ENCODE results near the gene CATSPERD.
"Not testable (repeated sequence)": the region's sequence is repeated elsewhere in the genome, so short reads cannot be mapped to it uniquely, and the experiment has no call there.

CATSPERD gene

DNA sequence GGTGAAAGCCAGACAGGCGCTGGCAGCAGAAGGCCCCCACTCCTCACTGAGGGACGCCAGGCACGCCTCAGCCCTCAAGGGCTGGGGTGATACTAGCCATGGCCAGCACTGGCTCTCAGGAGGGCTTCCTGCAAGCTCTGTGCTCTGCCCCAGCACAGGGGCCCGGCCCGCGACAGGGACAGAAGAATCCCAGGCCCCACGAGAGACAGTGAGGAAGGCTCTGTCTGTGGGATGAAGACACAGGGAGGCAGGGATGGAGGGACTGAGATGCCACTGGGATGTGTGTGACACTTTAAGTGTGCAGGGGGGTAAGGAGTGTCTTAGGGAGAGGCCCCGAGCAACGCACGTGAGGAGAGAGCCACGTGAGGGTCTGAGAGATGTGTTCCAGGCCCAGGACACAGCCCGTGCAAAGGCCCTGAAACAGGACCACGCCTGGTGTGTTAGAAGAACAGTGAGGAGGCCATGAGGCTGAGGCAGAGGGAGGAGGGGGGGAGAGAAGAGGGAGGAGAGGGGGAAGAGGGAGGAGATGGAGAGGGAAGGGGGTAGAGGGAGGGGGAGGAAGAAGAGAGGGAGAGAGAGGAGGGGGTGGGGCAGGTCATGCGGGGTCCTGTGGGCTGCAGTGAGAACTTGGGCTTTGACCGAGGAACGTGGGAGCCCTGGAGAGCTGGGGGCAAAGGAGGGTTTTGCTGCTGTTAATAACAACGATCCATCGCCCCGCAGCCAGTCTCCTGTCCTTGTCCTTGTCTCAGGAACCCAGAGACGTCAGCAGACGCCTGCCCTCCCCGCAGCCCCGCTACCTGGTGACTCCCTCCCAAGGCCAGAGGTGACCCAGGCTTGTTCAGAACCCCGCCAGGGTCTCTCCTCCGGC is 23.2 kb upstream of the CATSPERD start:
- no peak overlapping the region for H3K4me3 ChIP-seq (ENCODE audit: low read depth, low read length)
- TF ChIP-seq, protein P1, sequence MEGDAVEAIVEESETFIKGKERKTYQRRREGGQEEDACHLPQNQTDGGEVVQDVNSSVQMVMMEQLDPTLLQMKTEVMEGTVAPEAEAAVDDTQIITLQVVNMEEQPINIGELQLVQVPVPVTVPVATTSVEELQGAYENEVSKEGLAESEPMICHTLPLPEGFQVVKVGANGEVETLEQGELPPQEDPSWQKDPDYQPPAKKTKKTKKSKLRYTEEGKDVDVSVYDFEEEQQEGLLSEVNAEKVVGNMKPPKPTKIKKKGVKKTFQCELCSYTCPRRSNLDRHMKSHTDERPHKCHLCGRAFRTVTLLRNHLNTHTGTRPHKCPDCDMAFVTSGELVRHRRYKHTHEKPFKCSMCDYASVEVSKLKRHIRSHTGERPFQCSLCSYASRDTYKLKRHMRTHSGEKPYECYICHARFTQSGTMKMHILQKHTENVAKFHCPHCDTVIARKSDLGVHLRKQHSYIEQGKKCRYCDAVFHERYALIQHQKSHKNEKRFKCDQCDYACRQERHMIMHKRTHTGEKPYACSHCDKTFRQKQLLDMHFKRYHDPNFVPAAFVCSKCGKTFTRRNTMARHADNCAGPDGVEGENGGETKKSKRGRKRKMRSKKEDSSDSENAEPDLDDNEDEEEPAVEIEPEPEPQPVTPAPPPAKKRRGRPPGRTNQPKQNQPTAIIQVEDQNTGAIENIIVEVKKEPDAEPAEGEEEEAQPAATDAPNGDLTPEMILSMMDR (IDR thresholded peaks at IDR 0.05; ENCODE audit: low read depth, low read length): no peak

DNA sequence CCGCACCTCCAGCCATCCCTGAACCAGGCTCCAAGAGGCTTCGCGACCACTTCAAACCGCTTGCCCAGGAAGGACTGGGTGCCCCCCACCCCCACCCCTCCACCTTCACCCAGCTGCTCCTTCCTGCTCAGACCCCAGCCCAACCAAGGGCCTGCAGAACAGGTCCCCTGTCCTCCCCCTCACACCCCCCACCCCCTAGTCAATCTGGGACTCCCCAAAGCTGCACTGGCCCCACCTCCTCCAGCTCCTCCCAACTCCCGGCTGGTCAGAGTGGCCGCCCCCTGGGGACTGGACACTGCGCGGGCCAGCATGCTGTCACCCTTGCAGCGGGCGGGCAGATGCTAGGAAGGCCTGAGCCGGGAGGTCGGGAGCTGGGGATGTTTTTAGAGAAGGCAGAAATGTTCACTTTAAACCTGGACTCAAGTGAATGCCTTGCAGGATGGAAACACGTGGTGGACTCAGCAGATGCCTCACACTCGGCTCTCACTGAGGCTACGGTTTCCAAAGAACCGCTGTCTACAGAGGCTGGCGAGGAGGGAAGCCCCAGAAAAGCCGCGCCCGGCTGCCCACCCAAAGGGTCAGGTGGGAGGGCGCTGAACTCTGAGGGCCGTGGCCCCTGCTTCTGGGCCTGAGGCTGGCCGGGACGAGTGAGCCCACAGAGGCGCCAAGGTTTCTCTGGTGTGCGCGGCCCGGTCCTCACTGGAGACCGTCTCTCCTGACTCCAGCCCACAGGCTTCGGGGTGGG is 22.4 kb upstream of the CATSPERD start:
- no peak overlapping the region for H3K4me3 ChIP-seq (ENCODE audit: low read depth, low read length)
- TF ChIP-seq, protein P1 (IDR thresholded peaks at IDR 0.05; ENCODE audit: low read depth, low read length): no peak

DNA sequence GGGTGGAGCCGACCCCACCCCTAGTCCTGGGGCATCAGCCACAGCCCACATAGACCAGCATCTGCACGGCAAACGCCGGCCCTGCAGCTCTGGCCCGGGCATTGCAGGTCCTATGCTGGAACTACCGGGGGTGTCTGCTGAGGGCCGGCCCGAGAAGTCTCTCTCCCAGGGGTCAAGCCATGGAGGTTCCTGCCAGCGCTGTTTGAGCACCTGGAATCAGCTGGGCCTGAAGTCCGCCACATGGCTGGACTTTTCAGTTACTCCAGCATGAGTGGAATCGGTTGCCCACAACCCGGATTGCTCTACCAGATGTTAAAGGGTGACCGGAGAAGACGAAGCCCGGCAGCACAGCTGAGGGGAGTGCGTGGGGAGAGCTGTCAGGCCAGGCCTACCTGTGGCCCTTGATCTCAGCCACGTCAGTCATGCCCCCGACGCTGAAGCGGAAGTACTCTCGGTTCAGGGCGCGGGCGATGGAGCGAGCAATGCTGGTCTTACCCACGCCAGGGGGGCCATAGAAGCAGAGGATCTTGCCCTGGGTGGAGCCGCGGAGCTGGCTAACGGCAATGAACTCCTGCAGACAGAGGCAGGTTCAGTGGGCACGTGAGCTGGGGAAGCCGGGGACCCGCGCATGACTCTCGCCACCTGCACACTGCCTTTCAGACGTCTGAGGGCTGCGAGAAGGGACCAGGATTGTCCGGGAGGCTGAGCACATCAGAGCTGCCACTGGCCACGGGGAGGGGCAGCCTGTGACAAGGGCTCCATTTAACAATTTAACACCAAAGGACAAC is 21.6 kb upstream of the CATSPERD start:
- H3K4me3 ChIP-seq (ENCODE audit: low read depth, low read length): no peak overlapping the region
- TF ChIP-seq, protein P1 (IDR thresholded peaks at IDR 0.05; ENCODE audit: low read depth, low read length): no peak

DNA sequence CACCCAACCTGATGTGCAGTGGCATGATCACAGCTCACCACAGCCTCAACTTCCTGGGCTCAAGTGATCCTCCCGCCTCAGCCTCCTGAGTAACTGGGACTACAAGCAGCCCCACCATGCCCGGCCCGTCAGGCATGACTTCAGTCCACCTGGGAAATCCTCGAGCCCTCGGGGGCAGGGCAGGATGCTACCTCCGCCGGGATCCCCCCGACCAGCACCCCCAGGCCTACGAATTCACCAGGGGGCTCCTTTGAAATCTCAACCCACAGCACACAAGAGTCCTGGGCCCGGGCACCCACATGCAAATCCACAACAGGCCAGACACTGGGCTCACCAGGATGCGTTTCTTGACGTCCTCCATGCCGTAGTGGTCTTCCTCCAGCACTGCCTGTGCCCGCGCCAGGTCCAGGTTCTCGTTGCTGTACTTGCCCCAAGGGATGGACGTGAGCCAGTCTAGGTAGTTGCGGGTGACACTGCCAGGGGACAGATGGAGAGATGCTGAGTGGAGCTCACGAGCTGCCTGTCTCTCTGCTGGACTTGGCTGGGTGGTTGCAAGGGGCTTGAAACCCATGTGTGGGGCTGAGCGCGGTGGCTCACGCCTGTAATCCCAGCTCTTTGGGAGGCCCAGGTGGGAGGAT is 19.9 kb upstream of the CATSPERD start:
- TF ChIP-seq, protein P1 (IDR thresholded peaks at IDR 0.05; ENCODE audit: low read depth, low read length): no peak
- no peak overlapping the region for H3K4me3 ChIP-seq (ENCODE audit: low read depth, low read length)

DNA sequence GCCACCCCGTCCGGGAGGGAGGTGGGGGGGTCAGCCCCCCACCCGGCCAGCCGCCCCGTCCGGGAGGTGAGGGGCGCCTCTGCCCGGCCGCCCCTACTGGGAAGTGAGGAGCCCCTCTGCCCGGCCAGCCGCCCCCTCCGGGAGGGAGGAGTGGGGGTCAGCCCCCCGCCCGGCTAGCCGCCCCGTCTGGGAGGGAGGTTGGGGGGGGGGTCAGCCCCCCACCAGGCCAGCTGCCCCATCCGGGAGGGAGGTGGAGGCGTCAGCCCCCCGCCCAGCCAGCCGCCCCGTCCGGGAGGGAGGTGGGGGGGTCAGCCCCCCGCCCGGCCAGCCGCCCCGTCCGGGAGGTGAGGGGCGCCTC is 18.4 kb upstream of the CATSPERD start:
- not testable (repeated sequence) for H3K4me3 ChIP-seq (ENCODE audit: low read depth, low read length)

DNA sequence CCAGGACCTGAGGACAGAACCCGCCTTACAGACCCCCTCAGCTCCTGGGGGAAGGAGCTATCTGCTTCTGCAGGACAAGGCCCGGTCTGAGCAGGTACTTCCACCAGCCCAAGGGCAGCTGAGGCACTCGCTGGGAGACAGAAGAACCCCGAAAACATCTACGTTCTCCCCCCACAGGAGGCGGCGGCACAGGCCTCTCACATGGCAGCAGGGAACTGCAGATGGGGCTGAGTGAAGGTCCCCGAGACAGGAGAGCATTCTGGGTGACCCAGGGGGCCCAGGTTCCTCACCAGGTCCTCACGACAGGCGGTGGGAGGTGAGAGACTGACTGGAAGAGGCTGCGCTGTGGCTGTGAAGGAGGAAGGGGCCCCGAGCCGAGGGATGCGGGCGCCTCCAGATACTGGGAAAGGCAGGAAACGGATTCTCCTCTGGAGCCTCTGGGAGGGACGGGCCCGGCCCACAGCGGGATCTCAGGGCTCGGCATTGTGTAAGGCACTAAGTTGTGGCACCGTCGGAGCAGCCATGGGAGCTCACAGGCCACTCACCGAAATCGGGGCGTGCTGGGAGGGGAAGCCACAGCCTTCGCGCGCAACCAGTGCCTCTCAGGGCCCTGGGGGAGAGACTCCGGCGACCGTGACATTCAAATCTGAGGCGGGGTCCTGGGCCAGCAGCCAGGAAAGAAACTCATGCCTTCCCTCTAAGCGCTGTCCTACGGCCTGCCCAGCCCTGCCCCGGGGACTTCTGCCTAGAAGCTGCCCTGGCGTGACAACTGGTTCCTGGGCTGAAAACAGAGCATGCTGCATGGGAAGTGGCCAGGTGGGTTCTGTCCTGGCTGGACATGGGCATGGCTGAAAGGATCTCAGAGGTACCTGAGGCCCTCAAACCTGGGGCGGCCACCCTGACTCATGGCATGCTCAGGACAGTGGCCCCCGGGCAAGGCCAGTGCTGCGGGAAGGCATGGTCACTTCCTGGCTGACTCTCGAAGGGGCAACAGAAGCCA is 16.3 kb upstream of the CATSPERD start:
- TF ChIP-seq, protein P1 (IDR thresholded peaks at IDR 0.05; ENCODE audit: low read depth, low read length): no peak
- H3K4me3 ChIP-seq (ENCODE audit: low read depth, low read length): no peak overlapping the region
